ENCODE measurements around the gene GLRA1.
A peak's percentile ranks its signal among the peaks of the same experiment; 100 is the strongest.
"Not testable (repeated sequence)": the region's sequence is repeated elsewhere in the genome, so short reads cannot be mapped to it uniquely, and the experiment has no call there.

Gene GLRA1

GRCh38 chr5:151881621-151882225 lies 42.9 kb downstream of the GLRA1 start:
- no peak for DNase-seq (ENCODE audit: low read depth)

GRCh38 chr5:151880324-151880723 lies 44.3 kb downstream of the GLRA1 start:
- DNase-seq (ENCODE audit: low read depth): no peak

GRCh38 chr5:151873701-151874100 lies 51.0 kb downstream of the GLRA1 start:
- no peak for DNase-seq (ENCODE audit: low read depth)

GRCh38 chr5:151872701-151873100 lies 52.0 kb downstream of the GLRA1 start:
- DNase-seq (ENCODE audit: low read depth): no peak

GRCh38 chr5:151870820-151871219 lies 53.8 kb downstream of the GLRA1 start:
- DNase-seq (ENCODE audit: low read depth): peak; percentile 87

- DNase-seq (ENCODE audit: low read depth): no peak
Observed at GRCh38 chr5:151870271-151870670, 54.4 kb downstream of the GLRA1 start.

- DNase-seq (ENCODE audit: low read depth): no peak
Observed at GRCh38 chr5:151869843-151870242, 54.8 kb downstream of the GLRA1 start.

- DNase-seq (ENCODE audit: low read depth): no peak
Observed at GRCh38 chr5:151868451-151868850, 56.2 kb downstream of the GLRA1 start.

- no peak for DNase-seq (ENCODE audit: low read depth)
Observed at GRCh38 chr5:151864061-151864748, 60.4 kb downstream of the GLRA1 start.

GRCh38 chr5:151863566-151863965 lies 61.1 kb downstream of the GLRA1 start:
- DNase-seq (ENCODE audit: low read depth): no peak

GRCh38 chr5:151862811-151863472 lies 61.7 kb downstream of the GLRA1 start:
- DNase-seq (ENCODE audit: low read depth): no peak

- not testable (repeated sequence) for DNase-seq (ENCODE audit: low read depth)
Observed at GRCh38 chr5:151860867-151861266, 63.8 kb downstream of the GLRA1 start.

- DNase-seq (ENCODE audit: low read depth): no peak
Observed at GRCh38 chr5:151856861-151857260, 67.8 kb downstream of the GLRA1 start.

- no peak for DNase-seq (ENCODE audit: low read depth)
Observed at GRCh38 chr5:151855701-151856100, 69.0 kb downstream of the GLRA1 start.

GRCh38 chr5:151847871-151848270 lies 76.8 kb downstream of the GLRA1 start:
- no peak for DNase-seq (ENCODE audit: low read depth)

- no peak for DNase-seq (ENCODE audit: low read depth)
Observed at GRCh38 chr5:151846765-151847164, 77.9 kb downstream of the GLRA1 start.

GRCh38 chr5:151832843-151833242 lies 91.8 kb downstream of the GLRA1 start:
- not testable (repeated sequence) for DNase-seq (ENCODE audit: low read depth)

- DNase-seq (ENCODE audit: low read depth): no peak
Observed at GRCh38 chr5:151829370-151829769, 95.3 kb downstream of the GLRA1 start.

GRCh38 chr5:151825445-151825844 lies 99.2 kb downstream of the GLRA1 start:
- peak; percentile 73 for DNase-seq (ENCODE audit: low read depth)

GRCh38 chr5:151822141-151822540 lies 102.5 kb downstream of the GLRA1 start:
- DNase-seq (ENCODE audit: low read depth): no peak

- no peak for DNase-seq (ENCODE audit: low read depth)
Observed at GRCh38 chr5:151820903-151821302, 103.7 kb downstream of the GLRA1 start.

- DNase-seq (ENCODE audit: low read depth): no peak
Observed at GRCh38 chr5:151820271-151820670, 104.4 kb downstream of the GLRA1 start.

GRCh38 chr5:151819830-151820229 lies 104.8 kb downstream of the GLRA1 start:
- no peak for DNase-seq (ENCODE audit: low read depth)
